Activated B cell treated with CpG ODN at 0.5 μM for 24 hours (primary cell): Measurements from ENCODE around the gene DISC1. TPM values are rescaled to one million over a fixed set of nuclear protein-coding genes. Genes with fewer than 3 reads are reported as not detected.
"Not testable (repeated sequence)": the region's sequence is repeated elsewhere in the genome, so short reads cannot be mapped to it uniquely, and the experiment has no call there.

ENCODE experiments used
- ATAC-seq: fragments of 200-7000 bp; cut with Tn5 transposase; one replicate; pipeline ENCODE4 v1.10.0; 2021; ENCODE audit warnings: low read depth, mild to moderate bottlenecking, moderate library complexity
- CTCF ChIA-PET: fragments of 350-600 bp; sonication (Branson Sonifier 250); formaldehyde crosslinking; loops from one replicate; lab custom pipeline; 2021; ENCODE audit warnings: antibody characterized with exemption; lab: Charles Lee
- POLR2A ChIA-PET: fragments of 350-600 bp; sonication (Branson Sonifier 250); formaldehyde crosslinking; loops from one replicate; lab custom pipeline; 2021; ENCODE audit warnings: antibody characterized with exemption; lab: Charles Lee
- DNase-seq: peaks from one replicate; pipeline ENCODE4 v3.0.0; 2022
- H3K27ac Mint-ChIP-seq: one replicate; pipeline ENCODE4 v1.8.0; 2020; ENCODE audit warnings: mixed read lengths
- H3K27me3 Mint-ChIP-seq: one replicate; pipeline ENCODE4 v1.8.0; 2021; ENCODE audit warnings: mixed read lengths
- H3K36me3 Mint-ChIP-seq: one replicate; pipeline ENCODE4 v1.8.0; 2021; ENCODE audit warnings: low read depth, mixed read lengths
- H3K4me1 Mint-ChIP-seq: one replicate; pipeline ENCODE4 v1.8.0; 2021; ENCODE audit warnings: mixed read lengths
- H3K4me3 Mint-ChIP-seq: one replicate; pipeline ENCODE4 v1.8.0; 2020; ENCODE audit warnings: mild to moderate bottlenecking, mixed read lengths
- H3K9me3 Mint-ChIP-seq: one replicate; pipeline ENCODE4 v1.8.0; 2020; ENCODE audit warnings: mixed read lengths
- CTCF ChIP-seq: fragments of 200-600 bp; IDR thresholded peaks from one replicate; pipeline ENCODE4 v1.8.0; 2022; ENCODE audit warnings: antibody characterized with exemption, mild to moderate bottlenecking
- intact Hi-C: fragments of 100-400 bp; cut with micrococcal nuclease; formaldehyde crosslinking; loops from one replicate; pipeline ENCODE4 v1.15.1; 2024
- total RNA-seq: library from RNA; stranded (reverse); gene quantifications from 2 replicates; pipeline ENCODE4 v1.2.3, GENCODE V29; 2022

Gene DISC1
- total RNA-seq, 1 donor from 2014 or later: 2.4 TPM

DNA sequence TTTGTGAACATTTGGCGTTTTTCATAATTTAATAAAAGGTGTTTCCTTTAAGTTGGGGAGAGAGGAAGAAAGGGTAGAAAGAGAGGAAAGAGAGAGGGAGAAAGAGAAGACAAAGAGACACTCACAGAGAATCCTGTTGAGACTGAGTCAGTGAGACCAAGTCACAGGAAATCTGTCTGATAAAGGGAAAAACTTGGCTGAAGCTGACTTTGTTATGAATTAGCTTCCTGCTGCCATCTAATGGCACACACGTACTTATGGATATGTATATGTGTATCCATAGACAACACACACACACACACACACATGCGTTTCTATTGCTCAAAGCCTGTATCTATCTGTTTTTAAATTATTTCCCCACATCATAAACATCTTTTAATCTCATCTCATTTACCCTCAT is 42.5 kb upstream of the DISC1 start:
- ChIA-PET POLR2A (no interaction called here), CTCF (no interaction called here)
- H3K4me1 Mint-ChIP-seq: no peaks in the 10 kb centered on the region
- DNase-seq: no peak
- no peak for TF ChIP-seq CTCF
- no peak overlapping the region for H3K4me3 Mint-ChIP-seq
- ATAC-seq: no peak
- no peak overlapping the region for H3K27ac Mint-ChIP-seq
- H3K9me3 Mint-ChIP-seq: no peaks in the 10 kb centered on the region
- H3K27me3 Mint-ChIP-seq: no peaks in the 10 kb centered on the region
- no peaks in the 10 kb centered on the region for H3K36me3 Mint-ChIP-seq
- intact Hi-C loops: no loop called here

DNA sequence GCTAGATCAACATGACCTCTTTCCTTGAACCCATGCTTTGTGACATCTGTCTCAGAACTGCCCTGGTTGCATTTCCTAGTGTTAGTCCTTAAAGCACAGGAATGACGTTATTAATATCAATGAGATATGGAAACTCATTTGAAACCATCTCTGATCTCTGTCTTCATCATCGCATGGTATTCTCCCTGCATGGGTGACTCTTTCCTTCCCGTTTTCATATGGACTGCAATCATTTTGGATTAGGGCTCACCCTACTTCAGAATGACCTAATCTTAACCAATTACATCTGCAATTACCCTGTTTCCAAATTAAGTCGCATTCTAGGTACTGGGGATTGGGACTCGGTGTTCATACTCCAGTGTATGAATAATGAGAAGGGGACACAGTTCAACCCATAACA is 41.7 kb upstream of the DISC1 start:
- Mint-ChIP-seq H3K27ac (no peak overlapping the region), H3K4me3 (no peak overlapping the region), H3K36me3 (no peaks in the 10 kb centered on the region), H3K27me3 (no peaks in the 10 kb centered on the region), H3K9me3 (no peaks in the 10 kb centered on the region), H3K4me1 (no peaks in the 10 kb centered on the region)
- ChIA-PET CTCF (no interaction called here), POLR2A (no interaction called here)
- TF ChIP-seq CTCF: no peak
- ATAC-seq: no peak
- intact Hi-C loops: no loop called here
- no peak for DNase-seq

- H3K4me3 Mint-ChIP-seq: no peak overlapping the region
- ChIA-PET POLR2A (interaction anchor here (0.6 kb wide), 1 partner anchor 232 kb away, joined by 4 read pairs; no protein-coding TSS in a partner anchor), CTCF (interaction anchor here (0.8 to 1.8 kb wide), 4 partner anchors 11 to 275 kb away, joined by 4 to 6 read pairs (median 4); no protein-coding TSS in a partner anchor)
- DNase-seq: no peak
- no peaks in the 10 kb centered on the region for H3K36me3 Mint-ChIP-seq
- no peak for TF ChIP-seq CTCF
- ATAC-seq: no peak
- no peaks in the 10 kb centered on the region for H3K9me3 Mint-ChIP-seq
- peaks cover 16% of the 10 kb centered on the region for H3K4me1 Mint-ChIP-seq
- no peaks in the 10 kb centered on the region for H3K27me3 Mint-ChIP-seq
- intact Hi-C loops: loop anchor here (1.0 kb wide), 1 partner anchor 232 kb away; no protein-coding TSS in a partner anchor
- H3K27ac Mint-ChIP-seq: no peak overlapping the region
These were observed 36.0 kb upstream of the DISC1 start for GRCh38 chr1:231590453-231591198.

GRCh38 chr1:231591466-231591865 is 35.1 kb upstream of the DISC1 start:
- TF ChIP-seq CTCF: no peak

GRCh38 chr1:231592809-231593208 is 33.8 kb upstream of the DISC1 start:
- intact Hi-C loops: no loop called here
- Mint-ChIP-seq H3K27ac (no peak overlapping the region), H3K36me3 (no peaks in the 10 kb centered on the region), H3K9me3 (no peaks in the 10 kb centered on the region), H3K4me1 (peaks cover 16% of the 10 kb centered on the region), H3K27me3 (no peaks in the 10 kb centered on the region), H3K4me3 (no peak overlapping the region)
- ChIA-PET POLR2A (no interaction called here), CTCF (no interaction called here)
- ATAC-seq: no peak
- no peak for TF ChIP-seq CTCF
- DNase-seq: no peak

More at GRCh38 chr1:231591466-231591865, 35.1 kb upstream of the DISC1 start:
- no peaks in the 10 kb centered on the region for H3K9me3 Mint-ChIP-seq
- DNase-seq (no peak), ATAC-seq (no peak)
- ChIA-PET POLR2A (no interaction called here), CTCF (interaction anchor here (1.0 to 1.8 kb wide), 3 partner anchors 10 to 275 kb away, joined by 4 read pairs; no protein-coding TSS in a partner anchor)
- no peaks in the 10 kb centered on the region for H3K36me3 Mint-ChIP-seq
- intact Hi-C loops: no loop called here
- H3K4me1 Mint-ChIP-seq: peaks cover 16% of the 10 kb centered on the region
- no peak overlapping the region for H3K27ac Mint-ChIP-seq
- H3K4me3 Mint-ChIP-seq: no peak overlapping the region
- H3K27me3 Mint-ChIP-seq: no peaks in the 10 kb centered on the region

- H3K27ac Mint-ChIP-seq, H3K4me3 Mint-ChIP-seq, ATAC-seq, intact Hi-C loops, H3K27me3 Mint-ChIP-seq, POLR2A ChIA-PET, H3K9me3 Mint-ChIP-seq, H3K36me3 Mint-ChIP-seq, CTCF ChIA-PET, DNase-seq: not testable (repeated sequence)
- peaks cover 16% of the 10 kb centered on the region for H3K4me1 Mint-ChIP-seq
These were observed 33.3 kb upstream of the DISC1 start for GRCh38 chr1:231593264-231593663.
